ENCODE measurements around the gene PDE8B.

GRCh38 chr5:77398458-77398857, 188.0 kb downstream of the PDE8B start:
- TF ChIP-seq CTCF (IDR thresholded peaks at IDR 0.05) (no peak), EP300 (IDR thresholded peaks at IDR 0.05) (no peak), POLR2A (IDR thresholded peaks at IDR 0.05) (no peak), POLR2AphosphoS5 (IDR thresholded peaks at IDR 0.05) (no peak)
